ENCODE measurements around the gene ZEB2.

The ZEB2 gene

DNA sequence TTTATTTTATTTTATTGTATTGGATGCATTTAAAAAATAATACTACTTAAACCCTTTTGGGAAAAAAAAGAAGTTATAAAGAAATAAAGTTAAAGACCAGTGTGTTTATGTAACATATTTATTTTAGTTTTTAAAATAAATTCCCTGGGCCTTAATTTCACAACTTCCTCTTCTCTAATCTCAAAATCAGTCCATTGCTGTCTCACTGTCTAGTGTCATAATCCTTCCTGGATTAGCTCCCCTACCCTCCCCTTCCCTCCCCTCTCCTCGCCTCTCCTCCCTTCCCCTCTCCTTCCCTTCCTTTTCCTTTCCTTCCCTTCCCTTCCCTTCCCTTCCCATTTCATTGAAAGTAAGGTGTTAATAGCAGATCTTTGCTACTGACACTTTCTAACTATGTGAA lies 40.3 kb upstream of the ZEB2 start:
- Histone ChIP-seq H3F3A (ENCODE audit: low read depth) (no peaks in the 10 kb centered on the region), H3K4me3 (ENCODE audit: low read length, poor library complexity, severe bottlenecking) (no peak overlapping the region), H2AFZ (ENCODE audit: low read length) (no peak overlapping the region), H3K36me3 (ENCODE audit: insufficient read depth, low read length) (no peaks in the 10 kb centered on the region), H3K4me1 (ENCODE audit: insufficient read depth, low read length, poor library complexity, severe bottlenecking) (peaks cover 2% of the 10 kb centered on the region), H3K9ac (ENCODE audit: low read depth, low read length, poor library complexity, severe bottlenecking) (no peak overlapping the region), H3K9me3 (ENCODE audit: insufficient read depth, low read depth, low read length) (no peaks in the 10 kb centered on the region), H3K9me2 (replicated peaks; ENCODE audit: low read depth, low read length) (no peaks in the 10 kb centered on the region), H3K4me2 (ENCODE audit: low read depth, low read length, poor library complexity, severe bottlenecking) (no peak overlapping the region), H3K27me3 (ENCODE audit: insufficient read depth, low read length, poor library complexity, severe bottlenecking) (no peaks in the 10 kb centered on the region), H4K20me1 (ENCODE audit: insufficient read depth, low read length, poor library complexity, severe bottlenecking) (no peaks in the 10 kb centered on the region), H3K79me2 (ENCODE audit: insufficient read depth, low read length) (no peaks in the 10 kb centered on the region)
- TF ChIP-seq CTCF (conservative IDR thresholded peaks at IDR 0.05; ENCODE audit: low read length) (no peak), EZH2phosphoT487 (IDR thresholded peaks at IDR 0.05; ENCODE audit: borderline replicate concordance) (no peak)

DNA sequence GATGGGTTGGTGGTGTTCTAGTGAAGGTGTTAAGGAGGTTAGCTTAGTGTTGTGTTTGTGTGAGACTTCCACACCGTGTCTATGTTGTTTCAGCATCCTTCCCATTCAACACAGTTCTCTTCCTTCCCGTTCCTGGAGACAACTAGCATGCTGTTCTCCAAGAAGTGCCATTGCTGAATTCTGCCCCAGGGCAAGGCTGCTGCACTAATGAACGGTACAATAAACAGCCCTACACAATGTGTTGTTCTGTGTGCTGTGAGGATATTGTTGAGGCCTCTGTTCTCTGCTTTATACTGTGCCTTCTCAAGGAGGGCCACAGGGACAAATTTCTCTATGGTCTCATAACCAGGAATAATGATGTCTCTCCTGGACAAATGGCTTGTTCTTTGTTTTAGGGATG lies 39.8 kb upstream of the ZEB2 start:
- H3K4me2 ChIP-seq (ENCODE audit: low read depth, low read length, poor library complexity, severe bottlenecking): no peak overlapping the region
- H2AFZ ChIP-seq (ENCODE audit: low read length): no peak overlapping the region
- no peaks in the 10 kb centered on the region for H3K27me3 ChIP-seq (ENCODE audit: insufficient read depth, low read length, poor library complexity, severe bottlenecking)
- no peaks in the 10 kb centered on the region for H3K9me3 ChIP-seq (ENCODE audit: insufficient read depth, low read depth, low read length)
- no peaks in the 10 kb centered on the region for H3K9me2 ChIP-seq (replicated peaks; ENCODE audit: low read depth, low read length)
- H3F3A ChIP-seq (ENCODE audit: low read depth): no peaks in the 10 kb centered on the region
- H3K4me3 ChIP-seq (ENCODE audit: low read length, poor library complexity, severe bottlenecking): no peak overlapping the region
- H3K4me1 ChIP-seq (ENCODE audit: insufficient read depth, low read length, poor library complexity, severe bottlenecking): peaks cover 2% of the 10 kb centered on the region
- H3K79me2 ChIP-seq (ENCODE audit: insufficient read depth, low read length): no peaks in the 10 kb centered on the region
- TF ChIP-seq EZH2phosphoT487 (IDR thresholded peaks at IDR 0.05; ENCODE audit: borderline replicate concordance): no peak
- no peak for TF ChIP-seq CTCF (conservative IDR thresholded peaks at IDR 0.05; ENCODE audit: low read length)
- H3K9ac ChIP-seq (ENCODE audit: low read depth, low read length, poor library complexity, severe bottlenecking): no peak overlapping the region
- no peaks in the 10 kb centered on the region for H3K36me3 ChIP-seq (ENCODE audit: insufficient read depth, low read length)
- H4K20me1 ChIP-seq (ENCODE audit: insufficient read depth, low read length, poor library complexity, severe bottlenecking): no peaks in the 10 kb centered on the region

DNA sequence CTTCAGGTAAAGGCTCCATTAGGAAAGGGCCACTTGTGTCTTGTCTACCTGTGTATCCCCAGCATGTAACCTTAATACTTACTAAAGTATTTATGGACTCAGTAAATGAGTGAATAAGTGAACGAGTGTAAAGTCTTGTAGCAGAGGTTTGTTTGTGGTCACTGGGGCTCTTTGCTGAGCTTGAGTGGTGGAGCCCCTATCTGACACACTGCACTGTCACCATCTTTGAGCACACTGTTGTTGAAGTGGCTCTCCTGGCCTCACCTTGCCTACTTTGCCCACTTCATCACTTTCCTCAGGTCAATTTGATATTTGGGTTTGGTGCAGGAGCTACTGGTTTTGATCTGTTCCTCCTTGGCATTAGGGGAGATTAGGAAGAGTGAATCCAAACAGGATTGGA lies 39.3 kb upstream of the ZEB2 start:
- no peaks in the 10 kb centered on the region for H3K27me3 ChIP-seq (ENCODE audit: insufficient read depth, low read length, poor library complexity, severe bottlenecking)
- no peaks in the 10 kb centered on the region for H3K79me2 ChIP-seq (ENCODE audit: insufficient read depth, low read length)
- no peak overlapping the region for H3K4me2 ChIP-seq (ENCODE audit: low read depth, low read length, poor library complexity, severe bottlenecking)
- no peak overlapping the region for H3K9ac ChIP-seq (ENCODE audit: low read depth, low read length, poor library complexity, severe bottlenecking)
- no peaks in the 10 kb centered on the region for H3F3A ChIP-seq (ENCODE audit: low read depth)
- no peak overlapping the region for H3K4me3 ChIP-seq (ENCODE audit: low read length, poor library complexity, severe bottlenecking)
- no peaks in the 10 kb centered on the region for H3K36me3 ChIP-seq (ENCODE audit: insufficient read depth, low read length)
- no peaks in the 10 kb centered on the region for H4K20me1 ChIP-seq (ENCODE audit: insufficient read depth, low read length, poor library complexity, severe bottlenecking)
- peaks cover 2% of the 10 kb centered on the region for H3K4me1 ChIP-seq (ENCODE audit: insufficient read depth, low read length, poor library complexity, severe bottlenecking)
- TF ChIP-seq EZH2phosphoT487 (IDR thresholded peaks at IDR 0.05; ENCODE audit: borderline replicate concordance): no peak
- no peak for TF ChIP-seq CTCF (conservative IDR thresholded peaks at IDR 0.05; ENCODE audit: low read length)
- H3K9me3 ChIP-seq (ENCODE audit: insufficient read depth, low read depth, low read length): no peaks in the 10 kb centered on the region
- no peak overlapping the region for H2AFZ ChIP-seq (ENCODE audit: low read length)
- H3K9me2 ChIP-seq (replicated peaks; ENCODE audit: low read depth, low read length): no peaks in the 10 kb centered on the region

All from Loucy (cell line).